Measurements from ENCODE around the gene UPF1. TPM values are rescaled to one million over a fixed set of nuclear protein-coding genes. Genes with fewer than 3 reads are reported as not detected.

The UPF1 gene
- total and polyA plus RNA-seq, 11 donors = 27.5 to 84.4 (median 38.3) TPM

DNA sequence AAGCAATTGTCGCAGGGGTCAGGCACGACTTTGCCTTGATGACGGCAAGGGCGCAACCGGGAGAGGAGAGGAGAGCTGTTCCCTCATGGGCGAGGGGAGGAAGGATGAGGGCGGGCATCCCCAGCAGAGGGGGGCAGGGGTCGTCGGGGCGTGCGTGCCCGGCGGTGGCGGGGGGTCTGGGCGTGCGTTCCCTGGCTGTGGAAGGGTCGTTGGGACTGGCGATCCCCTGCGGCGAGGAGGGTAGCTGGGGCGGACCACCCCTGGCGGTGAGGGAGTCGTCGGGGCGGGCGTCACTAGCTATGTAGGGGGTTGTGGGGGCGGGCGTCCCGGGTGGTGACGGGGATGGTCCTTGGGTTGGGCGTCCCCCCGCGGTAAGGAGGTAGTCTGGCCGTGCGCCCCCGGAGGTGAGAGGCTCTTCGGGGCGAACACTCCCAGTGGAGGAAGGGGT is 42.3 kb upstream of the UPF1 start:
- no peak for TF ChIP-seq POLR2A (IDR thresholded peaks at IDR 0.05)
- TF ChIP-seq, protein P1, sequence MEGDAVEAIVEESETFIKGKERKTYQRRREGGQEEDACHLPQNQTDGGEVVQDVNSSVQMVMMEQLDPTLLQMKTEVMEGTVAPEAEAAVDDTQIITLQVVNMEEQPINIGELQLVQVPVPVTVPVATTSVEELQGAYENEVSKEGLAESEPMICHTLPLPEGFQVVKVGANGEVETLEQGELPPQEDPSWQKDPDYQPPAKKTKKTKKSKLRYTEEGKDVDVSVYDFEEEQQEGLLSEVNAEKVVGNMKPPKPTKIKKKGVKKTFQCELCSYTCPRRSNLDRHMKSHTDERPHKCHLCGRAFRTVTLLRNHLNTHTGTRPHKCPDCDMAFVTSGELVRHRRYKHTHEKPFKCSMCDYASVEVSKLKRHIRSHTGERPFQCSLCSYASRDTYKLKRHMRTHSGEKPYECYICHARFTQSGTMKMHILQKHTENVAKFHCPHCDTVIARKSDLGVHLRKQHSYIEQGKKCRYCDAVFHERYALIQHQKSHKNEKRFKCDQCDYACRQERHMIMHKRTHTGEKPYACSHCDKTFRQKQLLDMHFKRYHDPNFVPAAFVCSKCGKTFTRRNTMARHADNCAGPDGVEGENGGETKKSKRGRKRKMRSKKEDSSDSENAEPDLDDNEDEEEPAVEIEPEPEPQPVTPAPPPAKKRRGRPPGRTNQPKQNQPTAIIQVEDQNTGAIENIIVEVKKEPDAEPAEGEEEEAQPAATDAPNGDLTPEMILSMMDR (IDR thresholded peaks at IDR 0.05) = no peak
- peak in 1 of 5 donors; percentile 57 for DNase-seq
- intact Hi-C loops (cut with DNase I) = no loop called here
- Histone ChIP-seq H3K27ac (no peak overlapping the region), H3K9me3 (no peaks in the 10 kb centered on the region), H3K4me1 (peaks cover 0 to 53% (median 28%) of the 10 kb centered on the region in 12 donors), H3K36me3 (no peaks in the 10 kb centered on the region), H3K4me3 (peak overlapping the region in 10 of 12 donors; percentile 16 to 45 (median 37)), H3K27me3 (peaks cover 51 to 92% (median 76%) of the 10 kb centered on the region in 9 donors)
- ATAC-seq = no peak
- WGBS, 4 donors = 2 to 5% (median 3%) methylated on average over 35 to 38 of the region's 38 CpGs

DNA sequence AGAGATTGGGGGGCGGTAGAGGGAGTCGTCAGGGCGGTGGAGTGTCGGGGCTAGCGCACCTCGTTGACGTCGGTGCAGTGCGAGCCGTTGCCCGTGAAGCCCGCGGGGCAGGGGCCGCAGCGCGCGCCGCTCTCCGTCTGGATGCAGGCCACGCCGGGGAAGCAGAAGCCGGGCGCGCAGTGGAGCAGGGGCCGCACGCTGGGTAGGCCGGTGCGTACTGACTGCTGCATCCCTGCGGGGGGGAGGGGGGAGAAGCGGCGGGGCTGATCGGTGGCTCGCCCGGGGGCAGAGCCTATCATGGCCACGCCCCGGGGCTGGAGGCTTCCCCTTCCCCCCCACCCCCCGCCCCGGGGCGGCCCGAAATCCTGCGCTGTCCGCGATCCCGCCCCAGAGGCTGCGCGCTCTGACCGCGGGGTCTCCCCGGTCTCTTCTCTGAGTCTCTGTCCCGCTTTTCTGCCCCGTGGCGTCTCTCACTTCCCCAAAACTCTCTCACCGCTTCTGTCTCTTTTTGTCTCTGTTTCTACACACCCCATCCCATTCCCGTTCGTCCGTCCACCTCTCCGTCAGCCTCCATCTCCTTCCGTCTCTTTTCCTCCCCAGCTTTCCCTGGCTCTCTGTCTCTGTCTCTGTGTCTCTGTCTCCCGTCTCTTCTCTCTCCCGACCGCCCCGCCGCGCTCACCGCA is 41.7 kb upstream of the UPF1 start:
- no peak overlapping the region for H3K27ac ChIP-seq
- no peak for TF ChIP-seq POLR2A (IDR thresholded peaks at IDR 0.05)
- TF ChIP-seq, protein P1 (IDR thresholded peaks at IDR 0.05) = no peak
- WGBS, 4 donors = 1 to 2% (median 1%) methylated on average over 38 to 64 of the region's 65 CpGs
- DNase-seq (peak in 1 of 5 donors; percentile 63), ATAC-seq (peak in 1 of 4 donors; percentile 32)
- intact Hi-C loops (cut with DNase I) = no loop called here
- peak overlapping the region in 11 of 12 donors; percentile 13 to 45 (median 35) for H3K4me3 ChIP-seq
- H3K36me3 ChIP-seq = no peaks in the 10 kb centered on the region
- peaks cover 0 to 51% (median 28%) of the 10 kb centered on the region in 12 donors for H3K4me1 ChIP-seq
- H3K9me3 ChIP-seq = no peaks in the 10 kb centered on the region
- H3K27me3 ChIP-seq = peaks cover 51 to 92% (median 71%) of the 10 kb centered on the region in 9 donors

DNA sequence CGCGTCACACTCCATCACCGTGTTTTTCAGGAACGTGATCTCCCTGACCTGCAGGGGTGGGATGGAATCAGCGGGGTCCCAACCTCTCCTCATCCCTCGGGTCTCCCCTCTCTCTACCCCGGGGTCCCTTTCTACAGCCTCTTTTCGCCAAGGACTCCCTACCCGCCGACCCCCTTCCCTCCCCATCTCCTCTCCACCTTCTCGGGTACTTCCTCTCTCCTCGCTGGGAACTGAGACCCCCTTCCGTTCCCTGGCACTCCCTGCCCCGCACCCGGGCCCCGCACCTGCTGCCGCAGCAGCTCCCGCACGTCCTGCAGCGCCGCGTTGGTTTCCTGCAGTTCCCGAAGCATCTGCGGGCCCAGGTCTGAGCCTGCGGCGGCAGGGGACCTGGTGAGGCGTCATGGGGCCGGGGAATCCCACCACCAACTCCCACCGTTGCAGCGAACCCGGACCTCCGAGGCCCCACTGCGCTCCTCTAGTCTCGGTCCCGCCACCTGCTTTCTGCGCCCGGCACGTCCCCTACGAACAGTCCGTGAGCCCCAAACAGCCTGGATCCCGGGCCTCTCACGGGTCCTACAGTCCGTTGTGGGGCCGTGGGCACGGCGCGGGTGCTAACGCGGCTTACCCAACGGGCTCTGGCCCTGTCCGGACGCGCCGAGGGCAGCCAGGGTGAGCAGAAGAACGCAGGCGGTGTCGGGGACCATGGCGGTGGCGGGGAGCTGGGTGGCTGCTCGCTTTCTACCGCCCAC is 41.0 kb upstream of the UPF1 start, which contains the start of gene COMP:
Gene COMP, minus strand, starts transcription at position 740 of the 749 bp plus-strand sequence. Its CDS starts 36 bp downstream, at position 704.
- H3K4me1 ChIP-seq = peaks cover 0 to 49% (median 28%) of the 10 kb centered on the region in 12 donors
- TF ChIP-seq POLR2A (IDR thresholded peaks at IDR 0.05) = no peak
- TF ChIP-seq, protein P1 (IDR thresholded peaks at IDR 0.05) = no peak
- ATAC-seq (no peak), DNase-seq (peak in 1 of 5 donors; percentile 45)
- peaks cover 50 to 95% (median 70%) of the 10 kb centered on the region in 9 donors for H3K27me3 ChIP-seq
- H3K9me3 ChIP-seq = no peaks in the 10 kb centered on the region
- intact Hi-C loops (cut with DNase I) = no loop called here
- no peaks in the 10 kb centered on the region for H3K36me3 ChIP-seq
- no peak within 1 kb of the TSS for H3K27ac ChIP-seq
- WGBS, 4 donors = 3 to 4% (median 3%) methylated on average over 31 to 61 of the region's 61 CpGs
- H3K4me3 ChIP-seq = peak within 1 kb of the TSS in 10 of 12 donors; percentile 13 to 45 (median 37)

DNA sequence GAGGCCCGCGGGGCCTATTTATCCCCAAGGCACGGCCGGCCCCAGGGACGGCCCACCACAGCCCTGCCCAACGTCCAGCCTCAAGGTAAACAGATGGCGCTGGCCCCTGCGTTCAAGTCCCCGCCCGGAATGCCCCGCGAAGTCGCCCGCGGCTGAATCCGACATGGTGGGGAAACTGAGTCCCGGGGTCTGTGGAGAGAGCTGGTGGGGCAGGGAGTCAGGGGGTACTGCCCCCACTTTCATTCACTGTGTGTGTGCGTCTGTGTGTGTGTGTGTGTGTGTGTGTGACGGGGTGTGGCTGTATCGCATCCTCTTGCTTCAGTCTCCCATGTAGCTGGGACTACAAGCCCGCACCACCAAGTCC is 40.5 kb upstream of the UPF1 start:
- intact Hi-C loops (cut with DNase I) = no loop called here
- 21 to 31% (median 25%) methylated on average over 18 to 21 of the region's 21 CpGs for WGBS, 4 donors
- Histone ChIP-seq H3K4me1 (peaks cover 0 to 46% (median 28%) of the 10 kb centered on the region in 12 donors), H3K36me3 (no peaks in the 10 kb centered on the region), H3K9me3 (no peaks in the 10 kb centered on the region), H3K4me3 (peak overlapping the region in 2 of 12 donors; percentile 35 to 45), H3K27me3 (peaks cover 44 to 96% (median 73%) of the 10 kb centered on the region in 9 donors), H3K27ac (no peak overlapping the region)
- no peak for ATAC-seq
- no peak for DNase-seq
- TF ChIP-seq POLR2A (IDR thresholded peaks at IDR 0.05) = no peak
- TF ChIP-seq, protein P1 (IDR thresholded peaks at IDR 0.05) = no peak

Measured in heart left ventricle (tissue), 16 donors.